ENCODE data around the gene TSPEAR. TPM values are rescaled to one million over a fixed set of nuclear protein-coding genes. Genes with fewer than 3 reads are reported as not detected.

Gene TSPEAR
- polyA plus RNA-seq, 6 donors from 2014 or later: not detected

GRCh38 chr21:44626262-44626661 lies 85.1 kb downstream of the TSPEAR start:
- DNase-seq: no peak
- H3K4me3 Mint-ChIP-seq: peak overlapping the region in 1 of 8 donors; percentile 79
- no peak overlapping the region for H3K27ac Mint-ChIP-seq
- H3K36me3 Mint-ChIP-seq: peaks cover 23 to 50% of the 10 kb centered on the region in 2 donors
- peaks cover 10 to 16% (median 15%) of the 10 kb centered on the region in 3 donors for H3K4me1 Mint-ChIP-seq
- ATAC-seq (ENCODE audit: low read depth in 2 of 2): no peak
- H3K9me3 Mint-ChIP-seq: peaks cover 30 to 50% (median 41%) of the 10 kb centered on the region in 7 donors
- peaks cover 10 to 38% (median 34%) of the 10 kb centered on the region in 3 donors for H3K27me3 Mint-ChIP-seq

GRCh38 chr21:44625756-44626155 lies 85.6 kb downstream of the TSPEAR start:
- Mint-ChIP-seq H3K4me1 (peaks cover 10 to 13% (median 13%) of the 10 kb centered on the region in 3 donors), H3K27me3 (peaks cover 10 to 38% (median 34%) of the 10 kb centered on the region in 3 donors), H3K36me3 (peaks cover 20 to 47% of the 10 kb centered on the region in 2 donors), H3K4me3 (no peak overlapping the region), H3K27ac (no peak overlapping the region), H3K9me3 (peaks cover 25 to 45% (median 37%) of the 10 kb centered on the region in 7 donors)
- ATAC-seq (ENCODE audit: low read depth in 2 of 2): no peak
- no peak for DNase-seq

- H3K4me1 Mint-ChIP-seq: peaks cover 7 to 14% (median 10%) of the 10 kb centered on the region in 3 donors
- H3K4me3 Mint-ChIP-seq: no peak overlapping the region
- peaks cover 24 to 58% (median 44%) of the 10 kb centered on the region in 7 donors for H3K9me3 Mint-ChIP-seq
- H3K36me3 Mint-ChIP-seq: peaks cover 34 to 57% of the 10 kb centered on the region in 2 donors
- H3K27me3 Mint-ChIP-seq: peaks cover 10 to 38% (median 34%) of the 10 kb centered on the region in 3 donors
- DNase-seq (no peak), ATAC-seq (ENCODE audit: low read depth in 2 of 2) (no peak)
- H3K27ac Mint-ChIP-seq: no peak overlapping the region
Observed at GRCh38 chr21:44623575-44623974, 87.8 kb downstream of the TSPEAR start.

- peaks cover 24 to 57% (median 42%) of the 10 kb centered on the region in 7 donors for H3K9me3 Mint-ChIP-seq
- no peak for ATAC-seq (ENCODE audit: low read depth in 2 of 2)
- H3K27ac Mint-ChIP-seq: no peak overlapping the region
- H3K36me3 Mint-ChIP-seq: peaks cover 34 to 56% of the 10 kb centered on the region in 2 donors
- H3K4me3 Mint-ChIP-seq: peak overlapping the region in 1 of 8 donors; percentile 17
- peaks cover 10 to 38% (median 28%) of the 10 kb centered on the region in 3 donors for H3K27me3 Mint-ChIP-seq
- H3K4me1 Mint-ChIP-seq: peaks cover 12 to 20% (median 13%) of the 10 kb centered on the region in 3 donors
- DNase-seq: no peak
Observed at GRCh38 chr21:44619886-44620285, 91.5 kb downstream of the TSPEAR start.

- peaks cover 31 to 46% of the 10 kb centered on the region in 2 donors for H3K36me3 Mint-ChIP-seq
- peak; percentile 70 to 76 for ATAC-seq (ENCODE audit: low read depth in 2 of 2)
- peaks cover 18 to 47% (median 33%) of the 10 kb centered on the region in 7 donors for H3K9me3 Mint-ChIP-seq
- peaks cover 12 to 20% (median 13%) of the 10 kb centered on the region in 3 donors for H3K4me1 Mint-ChIP-seq
- H3K27ac Mint-ChIP-seq: peak overlapping the region in 5 of 6 donors; percentile 65 to 88 (median 76)
- peaks cover 14 to 36% (median 24%) of the 10 kb centered on the region in 3 donors for H3K27me3 Mint-ChIP-seq
- peak overlapping the region in 7 of 8 donors; percentile 21 to 76 (median 51) for H3K4me3 Mint-ChIP-seq
- no peak for DNase-seq
Observed at GRCh38 chr21:44618909-44619308, 92.5 kb downstream of the TSPEAR start.

GRCh38 chr21:44618504-44618903 lies 92.9 kb downstream of the TSPEAR start:
- peaks cover 17 to 43% (median 28%) of the 10 kb centered on the region in 7 donors for H3K9me3 Mint-ChIP-seq
- peak overlapping the region in 5 of 6 donors; percentile 55 to 85 (median 73) for H3K27ac Mint-ChIP-seq

GRCh38 chr21:44617071-44617501 lies 94.3 kb downstream of the TSPEAR start:
- peaks cover 18 to 37% of the 10 kb centered on the region in 2 donors for H3K36me3 Mint-ChIP-seq
- no peak for ATAC-seq (ENCODE audit: low read depth in 2 of 2)
- H3K4me1 Mint-ChIP-seq: peaks cover 13 to 20% (median 15%) of the 10 kb centered on the region in 3 donors
- peaks cover 4 to 30% (median 26%) of the 10 kb centered on the region in 3 donors for H3K27me3 Mint-ChIP-seq
- peaks cover 8 to 30% (median 25%) of the 10 kb centered on the region in 7 donors for H3K9me3 Mint-ChIP-seq
- no peak for DNase-seq
- H3K27ac Mint-ChIP-seq: no peak overlapping the region
- peak overlapping the region in 1 of 8 donors; percentile 44 for H3K4me3 Mint-ChIP-seq

More at GRCh38 chr21:44618504-44618903, 92.9 kb downstream of the TSPEAR start:
- H3K4me1 Mint-ChIP-seq: peaks cover 12 to 20% (median 13%) of the 10 kb centered on the region in 3 donors
- DNase-seq (no peak), ATAC-seq (ENCODE audit: low read depth in 2 of 2) (no peak)
- peaks cover 13 to 35% (median 20%) of the 10 kb centered on the region in 3 donors for H3K27me3 Mint-ChIP-seq
- peak overlapping the region in 5 of 8 donors; percentile 47 to 76 (median 59) for H3K4me3 Mint-ChIP-seq
- H3K36me3 Mint-ChIP-seq: peaks cover 27 to 42% of the 10 kb centered on the region in 2 donors

GRCh38 chr21:44616591-44616926 lies 94.8 kb downstream of the TSPEAR start:
- peaks cover 18 to 35% of the 10 kb centered on the region in 2 donors for H3K36me3 Mint-ChIP-seq
- DNase-seq (no peak), ATAC-seq (ENCODE audit: low read depth in 2 of 2) (no peak)
- H3K4me1 Mint-ChIP-seq: peaks cover 13 to 20% (median 15%) of the 10 kb centered on the region in 3 donors
- peak overlapping the region in 1 of 6 donors; percentile 35 for H3K27ac Mint-ChIP-seq
- peaks cover 4 to 28% (median 28%) of the 10 kb centered on the region in 3 donors for H3K27me3 Mint-ChIP-seq
- peak overlapping the region in 1 of 8 donors; percentile 44 for H3K4me3 Mint-ChIP-seq
- peaks cover 10 to 34% (median 28%) of the 10 kb centered on the region in 7 donors for H3K9me3 Mint-ChIP-seq

GRCh38 chr21:44615911-44616590 lies 95.3 kb downstream of the TSPEAR start:
- ATAC-seq (ENCODE audit: low read depth in 2 of 2): no peak
- Mint-ChIP-seq H3K4me3 (no peak overlapping the region), H3K36me3 (peaks cover 23 to 40% of the 10 kb centered on the region in 2 donors), H3K9me3 (peaks cover 14 to 39% (median 33%) of the 10 kb centered on the region in 7 donors), H3K27ac (peak overlapping the region in 1 of 6 donors; percentile 35), H3K4me1 (peaks cover 13 to 20% (median 15%) of the 10 kb centered on the region in 3 donors), H3K27me3 (peaks cover 4 to 31% (median 28%) of the 10 kb centered on the region in 3 donors)
- no peak for DNase-seq

GRCh38 chr21:44615466-44615865 lies 95.9 kb downstream of the TSPEAR start:
- no peak for DNase-seq
- H3K4me1 Mint-ChIP-seq: peaks cover 13 to 20% (median 15%) of the 10 kb centered on the region in 3 donors
- peaks cover 15 to 41% (median 34%) of the 10 kb centered on the region in 7 donors for H3K9me3 Mint-ChIP-seq
- H3K4me3 Mint-ChIP-seq: no peak overlapping the region
- H3K27me3 Mint-ChIP-seq: peaks cover 4 to 31% (median 28%) of the 10 kb centered on the region in 3 donors
- no peak for ATAC-seq (ENCODE audit: low read depth in 2 of 2)
- no peak overlapping the region for H3K27ac Mint-ChIP-seq
- H3K36me3 Mint-ChIP-seq: peaks cover 21 to 39% of the 10 kb centered on the region in 2 donors

- peaks cover 16 to 43% (median 31%) of the 10 kb centered on the region in 7 donors for H3K9me3 Mint-ChIP-seq
- H3K36me3 Mint-ChIP-seq: peaks cover 17 to 37% of the 10 kb centered on the region in 2 donors
- DNase-seq (no peak), ATAC-seq (ENCODE audit: low read depth in 2 of 2) (no peak)
- H3K27me3 Mint-ChIP-seq: peaks cover 4 to 31% (median 28%) of the 10 kb centered on the region in 3 donors
- H3K4me3 Mint-ChIP-seq: no peak overlapping the region
- no peak overlapping the region for H3K27ac Mint-ChIP-seq
- H3K4me1 Mint-ChIP-seq: peaks cover 13 to 18% (median 15%) of the 10 kb centered on the region in 3 donors
Observed at GRCh38 chr21:44614961-44615391, 96.4 kb downstream of the TSPEAR start.

- no peak overlapping the region for H3K4me3 Mint-ChIP-seq
- H3K27ac Mint-ChIP-seq: peak overlapping the region in 1 of 6 donors; percentile 42
- peaks cover 12 to 37% of the 10 kb centered on the region in 2 donors for H3K36me3 Mint-ChIP-seq
- DNase-seq (no peak), ATAC-seq (ENCODE audit: low read depth in 2 of 2) (no peak)
- H3K4me1 Mint-ChIP-seq: peaks cover 11 to 13% (median 12%) of the 10 kb centered on the region in 3 donors
- H3K27me3 Mint-ChIP-seq: peaks cover 11 to 35% (median 28%) of the 10 kb centered on the region in 3 donors
- H3K9me3 Mint-ChIP-seq: peaks cover 16 to 43% (median 31%) of the 10 kb centered on the region in 7 donors
Observed at GRCh38 chr21:44614161-44614631, 97.2 kb downstream of the TSPEAR start.
